Stomach (tissue), 4 donors: Measurements from ENCODE around the gene ELOVL5.

ENCODE experiments used
- EP300 ChIP-seq: sonication (generic); formaldehyde crosslinking; IDR thresholded peaks from one replicate; pipeline ENCODE4 v1.6.1; 2017; ENCODE audit warnings: antibody characterized with exemption
- POLR2A ChIP-seq, 4 donors: fragments of 450-650 bp; IDR thresholded peaks; one replicate each; pipeline ENCODE4 v1.6.1; 2016; ENCODE audit warnings: antibody characterized with exemption in 4 of 4, control low read depth in 2 of 4, mild to moderate bottlenecking in 1 of 4, moderate library complexity in 1 of 4
- TF ChIP-seq, protein P1 (sequence below), 7 experiments: fragments of 450-650 bp in 4 of 7; fragments of 200-600 bp in 3 of 7; sonication (generic) in 3 of 7; IDR thresholded peaks; one replicate each; pipeline ENCODE4 v1.5.1; 2016 to 2019; ENCODE audit warnings: antibody characterized with exemption in 7 of 7, control low read depth in 2 of 7, mild to moderate bottlenecking in 1 of 7

DNA sequence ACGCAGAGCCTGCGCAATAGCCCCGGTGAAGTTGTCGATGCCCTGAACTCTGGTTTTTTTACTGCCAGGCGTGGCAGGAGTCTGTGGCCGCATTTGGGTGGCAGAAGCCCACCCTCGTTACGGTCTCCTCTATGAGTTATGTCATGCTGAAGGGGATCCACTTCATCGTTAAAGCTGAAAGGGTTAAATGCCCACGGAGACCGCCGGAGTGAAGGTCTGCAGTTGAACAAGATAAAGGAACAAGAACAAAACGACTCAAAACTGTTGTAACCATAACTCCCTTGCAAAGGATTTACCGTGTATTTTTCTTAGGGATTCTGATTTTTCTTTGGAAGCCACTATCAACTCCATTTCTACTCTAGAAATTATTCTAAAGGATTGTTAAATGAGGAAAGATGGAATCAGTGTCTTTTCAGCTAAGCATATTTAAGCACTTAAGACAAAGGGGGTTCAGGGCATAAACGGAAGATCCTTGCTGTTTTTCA lies 501 bp upstream of the ELOVL5 start:
- TF ChIP-seq, protein P1, sequence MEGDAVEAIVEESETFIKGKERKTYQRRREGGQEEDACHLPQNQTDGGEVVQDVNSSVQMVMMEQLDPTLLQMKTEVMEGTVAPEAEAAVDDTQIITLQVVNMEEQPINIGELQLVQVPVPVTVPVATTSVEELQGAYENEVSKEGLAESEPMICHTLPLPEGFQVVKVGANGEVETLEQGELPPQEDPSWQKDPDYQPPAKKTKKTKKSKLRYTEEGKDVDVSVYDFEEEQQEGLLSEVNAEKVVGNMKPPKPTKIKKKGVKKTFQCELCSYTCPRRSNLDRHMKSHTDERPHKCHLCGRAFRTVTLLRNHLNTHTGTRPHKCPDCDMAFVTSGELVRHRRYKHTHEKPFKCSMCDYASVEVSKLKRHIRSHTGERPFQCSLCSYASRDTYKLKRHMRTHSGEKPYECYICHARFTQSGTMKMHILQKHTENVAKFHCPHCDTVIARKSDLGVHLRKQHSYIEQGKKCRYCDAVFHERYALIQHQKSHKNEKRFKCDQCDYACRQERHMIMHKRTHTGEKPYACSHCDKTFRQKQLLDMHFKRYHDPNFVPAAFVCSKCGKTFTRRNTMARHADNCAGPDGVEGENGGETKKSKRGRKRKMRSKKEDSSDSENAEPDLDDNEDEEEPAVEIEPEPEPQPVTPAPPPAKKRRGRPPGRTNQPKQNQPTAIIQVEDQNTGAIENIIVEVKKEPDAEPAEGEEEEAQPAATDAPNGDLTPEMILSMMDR (IDR thresholded peaks at IDR 0.05): no peak
- TF ChIP-seq EP300: peak; percentile 28
- no peak for TF ChIP-seq POLR2A (IDR thresholded peaks at IDR 0.05)
